HepG2 (cell line): Measurements from ENCODE around the gene SRXN1. TPM values are rescaled to one million over a fixed set of nuclear protein-coding genes. Genes with fewer than 3 reads are reported as not detected.

Source experiments
- ATF1 ChIP-seq: IDR thresholded peaks from 2 replicates; pipeline ENCODE4 v1.6.1; 2016; ENCODE audit warnings: mild to moderate bottlenecking, control low read depth
- BCL6 ChIP-seq: IDR thresholded peaks from 2 replicates; pipeline ENCODE4 v1.6.1; 2016; ENCODE audit warnings: missing genetic modification reagents, missing compliant biosample characterization
- BCLAF1 ChIP-seq: fragments of 450-650 bp; IDR thresholded peaks from 2 replicates; pipeline ENCODE4 v1.6.1; 2017; ENCODE audit warnings: mild to moderate bottlenecking
- CENPBD1 ChIP-seq: sonication (generic); formaldehyde crosslinking; IDR thresholded peaks from 2 replicates; pipeline ENCODE4 v1.8.0; 2022; ENCODE audit warnings: missing genetic modification reagents, low read depth, mild to moderate bottlenecking, borderline replicate concordance
- FOXO1 ChIP-seq: sonication (generic); formaldehyde crosslinking; IDR thresholded peaks from 2 replicates; pipeline ENCODE4 v1.4.0; 2020; ENCODE audit warnings: missing genetic modification reagents
- HNRNPL ChIP-seq: fragments of 200-400 bp; formaldehyde crosslinking; IDR thresholded peaks from 2 replicates; pipeline ENCODE4 v1.6.1; 2017; ENCODE audit warnings: mild to moderate bottlenecking, low read depth, low read length
- HOMEZ ChIP-seq: IDR thresholded peaks from 2 replicates; pipeline ENCODE4 v1.6.1; 2016; ENCODE audit warnings: low read depth
- KLF13 ChIP-seq: sonication (generic); formaldehyde crosslinking; IDR thresholded peaks from 2 replicates; pipeline ENCODE4 v1.4.0; 2020; ENCODE audit warnings: mild to moderate bottlenecking, missing genetic modification reagents
- KMT2B ChIP-seq: IDR thresholded peaks from 2 replicates; pipeline ENCODE4 v1.6.1; 2016; ENCODE audit warnings: missing genetic modification reagents, missing compliant biosample characterization
- MEF2D ChIP-seq: sonication (generic); formaldehyde crosslinking; IDR thresholded peaks from 2 replicates; pipeline ENCODE4 v1.5.1; 2020; ENCODE audit warnings: mild to moderate bottlenecking, missing genetic modification reagents
- MYC ChIP-seq: sonication (generic); formaldehyde crosslinking; IDR thresholded peaks from 2 replicates; pipeline ENCODE4 v1.9.0; 2021; ENCODE audit warnings: missing genetic modification reagents, borderline replicate concordance
- NCOA2 ChIP-seq: sonication (generic); formaldehyde crosslinking; IDR thresholded peaks from 2 replicates; pipeline ENCODE4 v1.8.0; 2022; ENCODE audit warnings: inconsistent platforms
- NFYC ChIP-seq: IDR thresholded peaks from 2 replicates; pipeline ENCODE4 v1.6.1; 2016; ENCODE audit warnings: missing genetic modification reagents, missing compliant biosample characterization
- NONO ChIP-seq, 2 experiments: fragments of 450-650 bp in 1 of 2; sonication (generic) in 1 of 2; formaldehyde crosslinking in 1 of 2; IDR thresholded peaks in 1 of 2; conservative IDR thresholded peaks in 1 of 2; 2 replicates each; pipeline versions ENCODE4 v1.6.1 to v1.8.0; 2017 to 2022; ENCODE audit warnings: mild to moderate bottlenecking in 1 of 2, missing genetic modification reagents in 1 of 2, moderate library complexity in 1 of 2
- NRL ChIP-seq: sonication (generic); formaldehyde crosslinking; IDR thresholded peaks from 2 replicates; pipeline ENCODE4 v1.5.0; 2020; ENCODE audit warnings: missing genetic modification reagents, mild to moderate bottlenecking, moderate library complexity, borderline replicate concordance
- PHB2 ChIP-seq: fragments of 450-650 bp; IDR thresholded peaks from 2 replicates; pipeline ENCODE4 v1.6.1; 2018; ENCODE audit not compliant: partially characterized antibody
- POGK ChIP-seq: sonication (generic); formaldehyde crosslinking; conservative IDR thresholded peaks from 2 replicates; pipeline ENCODE4 v1.8.0; 2022; ENCODE audit warnings: mild to moderate bottlenecking, moderate library complexity, missing genetic modification reagents
- PPARG ChIP-seq: conservative IDR thresholded peaks from 2 replicates; pipeline ENCODE4 v1.6.1; 2016; ENCODE audit warnings: missing biosample characterization, missing genetic modification reagents
- RBAK ChIP-seq: sonication (generic); formaldehyde crosslinking; IDR thresholded peaks from 2 replicates; pipeline ENCODE4 v1.5.1; 2020; ENCODE audit warnings: mild to moderate bottlenecking, missing genetic modification reagents
- USF2 ChIP-seq, 2 experiments: sonication (generic) in 1 of 2; formaldehyde crosslinking in 1 of 2; IDR thresholded peaks; 2 replicates each; pipeline versions ENCODE4 v1.5.1 to v1.6.1; 2011 to 2020; ENCODE audit warnings: borderline replicate concordance in 1 of 2, low read depth in 1 of 2, low read length in 1 of 2, mild to moderate bottlenecking in 1 of 2, missing genetic modification reagents in 1 of 2, moderate library complexity in 1 of 2
- ZNF296 ChIP-seq: sonication (generic); formaldehyde crosslinking; conservative IDR thresholded peaks from 2 replicates; pipeline ENCODE4 v1.5.0; 2020; ENCODE audit warnings: mild to moderate bottlenecking, missing genetic modification reagents
- polyA plus RNA-seq, 8 experiments: library from polyadenylated mRNA; depleted of rRNA in 3 of 8; stranded (reverse) in 7 of 8; unstranded in 1 of 8; fragments of >200 nt; fragmentation: Illumina TruSeq in 4 of 8; extraction: Trizol in 4 of 8; gene quantifications; 2 replicates each; pipeline versions ENCODE4 v1.2.1 to v1.2.3, GENCODE V29; 2011 to 2016; ENCODE audit warnings: low read depth in 4 of 8, missing spikeins in 1 of 8, mixed read lengths in 1 of 8; ENCODE audit not compliant: insufficient read depth in 1 of 8
- total RNA-seq, 5 experiments: library from RNA; depleted of rRNA; stranded (reverse); fragments of >200 nt; fragmentation: Illumina TruSeq; extraction: Trizol; gene quantifications; 2 replicates each; pipeline ENCODE4 v1.2.3, GENCODE V29; 2016; ENCODE audit warnings: low read depth in 1 of 5

SRXN1 gene
- total and polyA plus RNA-seq, 2 of the 13 experiments (the other 11 are each of a cell fraction or from before 2014, with no cell fraction given): 29.9 to 87.7 TPM

GRCh38 chr20:653110-653589, at the start of gene SRXN1 (continued):
- no peak; the same call in 1 of the 2 replicates for TF ChIP-seq CENPBD1 (CRISPR knock-in tag)
- TF ChIP-seq HNRNPL: no peak
- TF ChIP-seq KLF13 (CRISPR knock-in tag): no peak
- TF ChIP-seq USF2 (IDR thresholded peaks at IDR 0.05; ENCODE audit: low read depth, low read length): no peak
- no peak for TF ChIP-seq USF2 (CRISPR knock-in tag; IDR thresholded peaks at IDR 0.05; ENCODE audit: borderline replicate concordance)
- no peak for TF ChIP-seq PHB2
- TF ChIP-seq NONO (IDR thresholded peaks at IDR 0.05): no peak
- peak; percentile 98 for TF ChIP-seq NONO (CRISPR knock-in tag; conservative IDR thresholded peaks at IDR 0.05)
- peak; percentile 96 for TF ChIP-seq POGK (CRISPR knock-in tag)
- TF ChIP-seq RBAK (CRISPR knock-in tag): no peak
- no peak for TF ChIP-seq MEF2D
- 0 out of 2 replicates have a peak, but pooled peaks have one; percentile 0 for TF ChIP-seq NRL (CRISPR knock-in tag)
- no peak for TF ChIP-seq NCOA2 (CRISPR knock-in tag)
- TF ChIP-seq KMT2B: no peak
- TF ChIP-seq HOMEZ: 0 out of 2 replicates have a peak, but pooled peaks have one; percentile 45
- peak; percentile 39; the same call in 1 of the 2 replicates for TF ChIP-seq BCL6
- TF ChIP-seq ZNF296: no peak
- peak; percentile 19; the same call in 1 of the 2 replicates for TF ChIP-seq FOXO1 (CRISPR knock-in tag)
- no peak for TF ChIP-seq ATF1 (CRISPR knock-in tag)
- 0 out of 2 replicates have a peak, but pooled peaks have one; percentile 20 for TF ChIP-seq PPARG (CRISPR knock-in tag)
- no peak for TF ChIP-seq NFYC (CRISPR knock-in tag)
- no peak for TF ChIP-seq BCLAF1
- peak; percentile 94 for TF ChIP-seq MYC (CRISPR knock-in tag)
